Fibroblast of mammary gland (primary cell): ENCODE results near the gene MRM3.

Source experiments
- DNase-seq: peaks from one replicate; pipeline ENCODE4 v3.0.0-alpha.2; 2010; ENCODE audit warnings: low read depth
- H3K4me3 ChIP-seq: 2 replicates; pipeline ENCODE4 v1.5.1; 2011; ENCODE audit warnings: low read depth, mild to moderate bottlenecking, low read length, moderate library complexity; ENCODE audit not compliant: control insufficient read depth
- CTCF ChIP-seq: conservative IDR thresholded peaks from 2 replicates; pipeline ENCODE4 v1.5.1; 2011; ENCODE audit warnings: low read depth, low read length, inconsistent platforms; ENCODE audit not compliant: control insufficient read depth, insufficient read depth

Gene MRM3

GRCh38 chr17:841313-841712 lies 59.2 kb downstream of the MRM3 start:
- no peak overlapping the region for H3K4me3 ChIP-seq
- no peak for TF ChIP-seq CTCF
- DNase-seq, result no peak
